ENCODE results near the gene FGFBP2.

GRCh38 chr4:15976456-15977447 lies 13.8 kb upstream of the FGFBP2 start:
- no peak for TF ChIP-seq CTCF (IDR thresholded peaks at IDR 0.05)
- no peak for TF ChIP-seq POLR2AphosphoS5 (IDR thresholded peaks at IDR 0.05)
- TF ChIP-seq POLR2A (IDR thresholded peaks at IDR 0.05): no peak
